ENCODE data around the gene ARVCF. TPM values are rescaled to one million over a fixed set of nuclear protein-coding genes. Genes with fewer than 3 reads are reported as not detected.

The ARVCF gene
- total and polyA plus RNA-seq, 8 donors, result 3.5 to 51.3 (median 13.6) TPM

DNA sequence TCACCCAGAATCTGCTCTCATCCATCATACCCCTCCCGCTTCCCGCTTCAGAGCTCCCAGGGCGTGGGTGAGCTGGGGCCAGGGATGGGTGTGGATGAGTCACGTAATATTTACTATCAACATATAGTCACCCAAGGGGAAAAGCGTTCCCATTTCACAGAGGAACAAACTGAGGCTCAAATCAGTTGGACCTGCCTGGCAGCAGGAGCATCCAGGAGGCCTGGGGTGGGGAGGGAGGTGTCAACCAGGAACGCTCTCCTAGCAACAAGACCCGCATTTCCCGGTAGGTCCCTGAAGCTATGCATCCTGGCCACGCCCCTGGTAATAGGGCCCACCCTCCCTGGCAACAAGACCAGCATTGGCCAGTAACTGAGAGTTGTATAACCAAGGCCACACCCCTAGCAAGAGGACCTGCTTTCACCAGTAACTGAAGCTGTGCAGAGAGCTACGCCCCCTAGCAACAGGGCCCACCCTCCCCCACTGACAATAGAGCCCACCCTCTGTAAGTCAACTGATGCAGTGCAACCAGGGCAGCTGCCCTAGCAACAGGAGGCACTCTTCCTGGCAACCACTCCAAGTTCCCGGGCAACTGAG, 42.3 kb downstream of the ARVCF start:
- peaks cover 6 to 37% (median 26%) of the 10 kb centered on the region in 4 donors for H3K4me1 ChIP-seq
- DNase-seq, result peak; percentile 53 to 90
- no peak overlapping the region for H3K4me3 ChIP-seq
- TF ChIP-seq CTCF (IDR thresholded peaks at IDR 0.05), result no peak
- TF ChIP-seq EP300 (IDR thresholded peaks at IDR 0.05), result no peak
- TF ChIP-seq POLR2A (IDR thresholded peaks at IDR 0.05), result no peak
- TF ChIP-seq POLR2AphosphoS5 (IDR thresholded peaks at IDR 0.05), result no peak
- H3K36me3 ChIP-seq, result peaks cover 0 to 62% (median 40%) of the 10 kb centered on the region in 4 donors
- no peaks in the 10 kb centered on the region for H3K9me3 ChIP-seq
- WGBS, 5 donors, result 52 to 89% (median 56%) methylated on average over 5 to 11 of the region's 11 CpGs
- no peaks in the 10 kb centered on the region for H3K27me3 ChIP-seq
- intact Hi-C loops (cut with DNase I; ENCODE audit: low total_unique reads), result no loop called here
- H3K27ac ChIP-seq, result no peak overlapping the region

DNA sequence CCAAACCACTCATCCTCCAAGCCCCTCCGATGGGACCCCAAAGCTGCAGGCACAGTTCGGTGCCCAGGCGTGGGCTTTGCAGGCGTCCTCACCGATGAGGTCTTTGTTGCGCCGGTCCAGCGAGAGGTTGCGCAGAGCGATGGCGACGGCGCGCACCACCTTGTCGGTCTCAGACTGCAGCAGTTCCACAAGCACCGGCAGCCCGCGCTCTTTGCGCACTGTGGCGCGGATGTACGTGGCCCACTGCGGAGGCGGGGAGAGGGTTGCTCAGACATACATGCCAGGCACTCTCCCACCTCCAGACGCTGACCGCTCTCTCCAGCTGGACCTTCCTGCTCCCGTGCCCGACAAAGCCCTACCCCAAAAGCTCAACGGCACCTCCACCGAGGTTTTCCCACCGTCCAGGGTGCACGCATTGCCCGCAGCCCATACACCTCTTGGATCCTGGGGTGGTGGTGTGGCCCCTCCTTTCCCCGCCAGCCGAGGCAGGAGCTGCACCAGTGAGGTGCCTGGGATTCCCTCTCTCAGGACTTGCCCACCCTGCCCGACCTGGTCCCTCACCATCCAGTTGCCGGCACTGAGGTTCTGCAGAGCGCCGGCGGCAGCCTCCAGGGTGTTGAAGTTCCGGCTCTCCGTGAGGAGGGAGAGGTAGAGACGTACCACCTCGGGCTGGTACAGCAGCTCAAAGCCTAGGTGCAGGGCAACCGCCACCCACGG, 42.9 kb downstream of the ARVCF start:
- TF ChIP-seq EP300 (IDR thresholded peaks at IDR 0.05), result no peak
- no peak for TF ChIP-seq POLR2AphosphoS5 (IDR thresholded peaks at IDR 0.05)
- no peak for TF ChIP-seq CTCF (IDR thresholded peaks at IDR 0.05)
- no peak for TF ChIP-seq POLR2A (IDR thresholded peaks at IDR 0.05)
- intact Hi-C loops (cut with DNase I; ENCODE audit: low total_unique reads), result no loop called here
- WGBS, 5 donors, result 91 to 96% (median 96%) methylated on average over 43 to 46 of the region's 46 CpGs
- H3K4me3 ChIP-seq, result no peak overlapping the region
- DNase-seq, result no peak
- H3K9me3 ChIP-seq, result no peaks in the 10 kb centered on the region
- peaks cover 0 to 62% (median 40%) of the 10 kb centered on the region in 4 donors for H3K36me3 ChIP-seq
- no peak overlapping the region for H3K27ac ChIP-seq
- peaks cover 6 to 43% (median 33%) of the 10 kb centered on the region in 4 donors for H3K4me1 ChIP-seq
- no peaks in the 10 kb centered on the region for H3K27me3 ChIP-seq

DNA sequence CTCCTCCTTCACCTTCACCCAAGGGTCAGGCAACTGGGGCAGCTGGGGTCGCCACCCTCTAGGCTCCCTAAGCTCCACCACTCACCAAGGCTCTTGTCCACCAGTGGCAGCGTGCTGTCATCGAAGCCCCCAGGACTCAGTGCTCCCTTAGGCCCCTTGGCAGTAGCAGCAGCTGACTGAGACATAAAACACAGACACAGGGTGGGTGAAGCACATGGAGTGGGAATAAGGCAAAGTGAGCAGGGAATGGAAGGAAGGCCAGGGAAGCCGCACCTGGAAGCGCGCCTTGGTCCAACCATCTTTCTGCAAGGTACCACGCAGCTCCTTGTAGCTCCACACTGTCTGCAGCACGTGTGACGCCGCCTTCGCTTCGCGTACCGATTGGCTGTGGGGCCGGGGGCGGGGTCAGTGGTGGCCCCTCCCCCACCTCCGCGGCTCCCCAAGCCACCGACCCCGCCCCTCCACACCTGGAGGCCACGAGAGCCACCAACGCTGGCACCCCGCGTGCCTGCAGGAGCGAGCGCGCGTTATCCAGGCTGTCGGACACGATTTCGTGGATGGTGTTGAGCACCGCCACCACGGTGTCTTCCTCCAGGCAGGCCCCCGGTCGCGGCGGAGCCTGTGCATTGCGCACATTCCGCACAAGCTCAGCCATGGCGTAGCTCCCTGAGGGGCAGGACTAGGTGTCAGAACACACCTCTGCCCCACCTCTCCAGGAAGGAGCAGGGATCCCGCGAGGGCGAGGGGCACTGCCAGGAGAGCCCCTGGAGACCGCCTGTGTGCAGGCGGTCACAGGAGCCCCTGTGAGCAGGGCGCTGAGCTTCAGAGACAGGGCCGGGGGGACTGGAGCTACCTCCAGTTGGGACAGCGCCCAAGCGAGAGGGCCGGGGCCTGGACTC, 43.7 kb downstream of the ARVCF start:
- no peak for DNase-seq
- Histone ChIP-seq H3K27me3 (no peaks in the 10 kb centered on the region), H3K27ac (no peak overlapping the region), H3K4me3 (no peak overlapping the region), H3K36me3 (peaks cover 0 to 62% (median 41%) of the 10 kb centered on the region in 4 donors), H3K9me3 (no peaks in the 10 kb centered on the region), H3K4me1 (peaks cover 6 to 51% (median 37%) of the 10 kb centered on the region in 4 donors)
- no peak for TF ChIP-seq CTCF (IDR thresholded peaks at IDR 0.05)
- intact Hi-C loops (cut with DNase I; ENCODE audit: low total_unique reads), result no loop called here
- whole genome bisulfite sequencing, 5 donors, result 90 to 97% (median 95%) methylated on average over 36 to 50 of the region's 50 CpGs

GRCh38 chr22:19972251-19972650, 44.4 kb downstream of the ARVCF start:
- TF ChIP-seq CTCF (IDR thresholded peaks at IDR 0.05), result no peak
- TF ChIP-seq EP300 (IDR thresholded peaks at IDR 0.05), result no peak
- TF ChIP-seq POLR2AphosphoS5 (IDR thresholded peaks at IDR 0.05), result no peak
- TF ChIP-seq POLR2A (IDR thresholded peaks at IDR 0.05), result no peak
- intact Hi-C loops (cut with DNase I; ENCODE audit: low total_unique reads), result no loop called here
- Histone ChIP-seq H3K9me3 (no peaks in the 10 kb centered on the region), H3K36me3 (peaks cover 0 to 65% (median 44%) of the 10 kb centered on the region in 4 donors), H3K27ac (no peak overlapping the region), H3K4me1 (peaks cover 6 to 58% (median 37%) of the 10 kb centered on the region in 4 donors), H3K4me3 (no peak overlapping the region), H3K27me3 (no peaks in the 10 kb centered on the region)
- WGBS, 5 donors, result 88 to 94% (median 90%) methylated on average over 7 to 9 of the region's 9 CpGs
- no peak for DNase-seq
